Endothelial cell (in vitro differentiated cells): ENCODE results near the gene ACOX2. TPM values are rescaled to one million over a fixed set of nuclear protein-coding genes. Genes with fewer than 3 reads are reported as not detected.

Experiments
- DNase-seq: peaks from one replicate; pipeline ENCODE4 v3.0.0; 2021; ENCODE audit warnings: low spot score
- H3K27ac Mint-ChIP-seq: one replicate; pipeline ENCODE4 v1.8.0; 2021; ENCODE audit warnings: mixed read lengths, inconsistent platforms; ENCODE audit not compliant: unreplicated experiment
- H3K27me3 Mint-ChIP-seq: one replicate; pipeline ENCODE4 v1.8.0; 2021; ENCODE audit warnings: mild to moderate bottlenecking, moderate library complexity, mixed read lengths, inconsistent platforms; ENCODE audit not compliant: unreplicated experiment
- H3K36me3 Mint-ChIP-seq: one replicate; pipeline ENCODE4 v1.8.0; 2021; ENCODE audit warnings: mild to moderate bottlenecking, low read depth, mixed read lengths, inconsistent platforms; ENCODE audit not compliant: unreplicated experiment
- H3K4me1 Mint-ChIP-seq: one replicate; pipeline ENCODE4 v1.8.0; 2021; ENCODE audit warnings: mild to moderate bottlenecking, mixed read lengths, inconsistent platforms; ENCODE audit not compliant: unreplicated experiment
- H3K4me3 Mint-ChIP-seq: one replicate; pipeline ENCODE4 v1.8.0; 2021; ENCODE audit warnings: mild to moderate bottlenecking, mixed read lengths, inconsistent platforms; ENCODE audit not compliant: unreplicated experiment
- H3K9me3 Mint-ChIP-seq: one replicate; pipeline ENCODE4 v1.8.0; 2021; ENCODE audit warnings: mixed read lengths, inconsistent platforms; ENCODE audit not compliant: unreplicated experiment
- total RNA-seq: library from RNA; stranded (reverse); fragmentation: NEBNext Ultra II Directional; extraction: Animal tissue kit (Norgen Biotek cat#: 25700); gene quantifications from one replicate; pipeline ENCODE4 v1.2.1, GENCODE V29; 2021; ENCODE audit not compliant: unreplicated experiment
- TF ChIP-seq, protein P1 (sequence below): fragments of 200-600 bp; sonication (generic); IDR thresholded peaks from one replicate; pipeline ENCODE4 v1.5.0; 2021; ENCODE audit warnings: antibody characterized with exemption; ENCODE audit not compliant: unreplicated experiment

Gene ACOX2
- total RNA-seq, 1 donor from 2014 or later, result 1.1 TPM

DNA sequence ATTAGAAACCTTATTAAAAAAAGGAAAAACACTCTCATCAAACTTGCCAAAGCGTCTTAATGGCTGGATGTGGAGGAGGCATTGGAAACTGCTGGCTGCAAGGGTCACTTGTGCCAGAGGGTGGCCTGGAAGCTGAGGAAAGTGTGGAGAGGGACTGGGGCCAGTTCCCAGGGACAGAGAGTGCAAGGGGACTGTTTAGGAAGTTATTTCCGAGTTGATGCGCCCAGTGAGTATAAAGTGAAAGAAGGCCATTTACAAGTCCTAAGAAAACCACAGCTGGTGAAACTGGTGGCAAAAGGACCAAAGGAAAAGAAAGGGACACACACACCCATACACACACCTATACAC lies 52.3 kb downstream of the ACOX2 start:
- Mint-ChIP-seq H3K9me3 (no peaks in the 10 kb centered on the region), H3K27ac (no peak overlapping the region), H3K4me3 (no peak overlapping the region), H3K36me3 (no peaks in the 10 kb centered on the region), H3K4me1 (peaks cover 8% of the 10 kb centered on the region), H3K27me3 (peaks cover 6% of the 10 kb centered on the region)
- DNase-seq, result no peak
- TF ChIP-seq, protein P1, sequence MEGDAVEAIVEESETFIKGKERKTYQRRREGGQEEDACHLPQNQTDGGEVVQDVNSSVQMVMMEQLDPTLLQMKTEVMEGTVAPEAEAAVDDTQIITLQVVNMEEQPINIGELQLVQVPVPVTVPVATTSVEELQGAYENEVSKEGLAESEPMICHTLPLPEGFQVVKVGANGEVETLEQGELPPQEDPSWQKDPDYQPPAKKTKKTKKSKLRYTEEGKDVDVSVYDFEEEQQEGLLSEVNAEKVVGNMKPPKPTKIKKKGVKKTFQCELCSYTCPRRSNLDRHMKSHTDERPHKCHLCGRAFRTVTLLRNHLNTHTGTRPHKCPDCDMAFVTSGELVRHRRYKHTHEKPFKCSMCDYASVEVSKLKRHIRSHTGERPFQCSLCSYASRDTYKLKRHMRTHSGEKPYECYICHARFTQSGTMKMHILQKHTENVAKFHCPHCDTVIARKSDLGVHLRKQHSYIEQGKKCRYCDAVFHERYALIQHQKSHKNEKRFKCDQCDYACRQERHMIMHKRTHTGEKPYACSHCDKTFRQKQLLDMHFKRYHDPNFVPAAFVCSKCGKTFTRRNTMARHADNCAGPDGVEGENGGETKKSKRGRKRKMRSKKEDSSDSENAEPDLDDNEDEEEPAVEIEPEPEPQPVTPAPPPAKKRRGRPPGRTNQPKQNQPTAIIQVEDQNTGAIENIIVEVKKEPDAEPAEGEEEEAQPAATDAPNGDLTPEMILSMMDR, result no peak

DNA sequence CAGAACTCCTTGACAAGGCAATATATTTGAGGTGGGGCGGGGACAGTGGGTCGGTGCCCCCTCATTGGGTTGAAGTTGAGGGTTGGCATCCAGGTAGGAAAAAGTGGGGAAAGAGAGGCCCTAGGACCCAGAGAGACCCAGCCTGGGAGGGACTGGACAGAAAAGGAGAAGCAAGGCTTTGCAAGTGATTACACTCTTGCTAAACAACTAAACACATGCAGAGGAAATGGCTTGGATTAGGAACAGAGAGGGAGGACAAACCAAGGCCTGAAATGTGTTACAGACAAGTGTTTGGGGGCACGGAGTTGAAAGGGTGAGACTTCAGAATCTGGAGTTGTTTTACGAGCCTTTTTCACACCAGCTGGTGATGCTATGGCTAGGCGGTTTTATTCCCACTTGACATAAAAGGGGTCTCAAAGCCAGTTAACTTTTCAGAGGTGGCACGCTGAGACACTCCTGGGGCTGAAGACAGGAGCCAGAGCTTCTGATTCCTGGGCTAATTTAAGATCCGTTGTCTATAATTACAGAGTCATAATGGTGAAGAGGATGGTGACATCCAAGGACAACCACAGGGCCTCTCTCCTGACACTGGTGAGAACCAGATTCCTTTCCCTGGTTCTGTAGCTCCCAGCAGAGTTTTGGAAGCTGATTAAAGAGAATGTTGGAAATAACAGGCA lies 52.8 kb downstream of the ACOX2 start:
- Mint-ChIP-seq H3K9me3 (no peaks in the 10 kb centered on the region), H3K27ac (no peak overlapping the region), H3K4me3 (no peak overlapping the region), H3K4me1 (peaks cover 8% of the 10 kb centered on the region), H3K36me3 (no peaks in the 10 kb centered on the region), H3K27me3 (peaks cover 5% of the 10 kb centered on the region)
- TF ChIP-seq, protein P1, result no peak
- DNase-seq, result no peak

DNA sequence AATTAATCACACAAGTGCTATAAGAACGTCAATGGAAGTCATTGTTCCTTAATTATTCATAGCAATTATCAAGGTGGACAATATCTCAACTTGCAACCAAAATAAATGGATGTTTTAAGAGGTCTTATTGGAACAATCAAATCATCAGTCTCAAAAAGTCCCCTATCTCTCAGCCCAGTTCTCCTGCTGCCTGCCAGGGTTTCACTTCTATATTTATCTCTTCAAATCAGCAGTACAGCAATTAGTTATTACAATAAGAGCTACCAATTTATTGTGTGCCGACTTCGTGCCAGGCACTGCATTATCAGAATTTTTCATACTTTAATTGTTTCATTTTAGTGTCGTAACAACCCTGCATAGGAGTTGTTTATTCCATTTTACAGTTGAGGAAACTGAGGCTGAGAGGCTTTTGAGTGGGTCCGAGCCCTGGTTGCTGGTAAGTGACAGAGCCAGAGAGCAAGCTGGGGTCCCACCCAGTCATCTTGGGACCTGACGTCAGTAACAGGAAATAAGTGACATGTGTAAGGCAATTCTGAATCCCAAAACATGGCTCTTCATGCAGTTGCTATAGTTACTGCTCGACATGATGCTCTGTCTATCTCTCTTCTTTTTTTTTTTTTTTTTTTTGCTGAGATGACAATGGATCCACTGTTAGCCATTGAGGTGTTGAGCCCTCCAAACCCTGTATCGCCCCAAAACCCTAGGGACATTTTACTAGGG lies 53.9 kb downstream of the ACOX2 start:
- TF ChIP-seq, protein P1, result no peak
- H3K9me3 Mint-ChIP-seq, result no peaks in the 10 kb centered on the region
- H3K4me3 Mint-ChIP-seq, result no peak overlapping the region
- no peak overlapping the region for H3K27ac Mint-ChIP-seq
- peaks cover 8% of the 10 kb centered on the region for H3K4me1 Mint-ChIP-seq
- H3K27me3 Mint-ChIP-seq, result peaks cover 1% of the 10 kb centered on the region
- DNase-seq, result no peak
- H3K36me3 Mint-ChIP-seq, result no peaks in the 10 kb centered on the region

DNA sequence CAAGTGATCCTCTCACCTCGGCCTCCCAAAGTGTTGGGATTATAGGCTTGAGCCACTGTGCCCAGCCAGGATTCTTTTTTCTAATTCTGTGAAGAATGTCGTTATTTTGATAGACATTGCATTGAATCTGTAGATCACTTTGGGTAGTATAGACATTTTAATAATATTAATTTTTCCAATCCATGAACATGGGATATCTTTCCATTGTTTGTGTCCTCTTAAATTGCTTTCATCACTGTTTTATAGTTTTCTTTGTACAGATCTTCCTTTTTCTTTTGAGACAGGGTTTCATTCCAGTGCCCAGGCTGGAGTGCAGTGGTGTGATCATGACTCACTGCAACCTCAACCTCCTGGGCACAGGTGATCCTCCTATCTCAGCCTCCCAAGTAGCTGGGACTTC lies 56.7 kb downstream of the ACOX2 start:
- Mint-ChIP-seq H3K27ac (no peak overlapping the region), H3K27me3 (peaks cover 1% of the 10 kb centered on the region), H3K9me3 (no peaks in the 10 kb centered on the region), H3K4me3 (no peak overlapping the region), H3K36me3 (no peaks in the 10 kb centered on the region), H3K4me1 (peaks cover 9% of the 10 kb centered on the region)
- DNase-seq, result no peak
- TF ChIP-seq, protein P1, result no peak

DNA sequence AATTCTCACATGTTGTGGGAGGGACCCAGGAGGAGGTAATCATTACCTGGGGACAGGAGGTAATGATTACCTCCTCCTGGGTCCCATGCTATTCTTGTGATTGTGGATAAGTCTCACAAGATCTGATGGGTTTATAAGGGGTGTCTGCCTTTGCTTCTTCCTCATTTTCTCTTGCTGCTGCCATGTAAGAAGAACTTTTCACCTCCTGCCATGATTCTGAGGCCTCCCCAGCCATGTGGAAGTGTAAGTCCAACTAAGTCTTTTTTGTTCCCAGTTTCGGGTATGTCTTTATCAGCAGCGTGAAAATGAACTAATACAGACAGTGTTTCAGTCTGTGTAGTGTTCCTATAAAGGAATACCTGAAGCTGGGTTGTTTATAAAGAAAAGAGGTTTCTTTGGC lies 58.2 kb downstream of the ACOX2 start:
- Mint-ChIP-seq H3K4me3 (no peak overlapping the region), H3K4me1 (peaks cover 18% of the 10 kb centered on the region), H3K9me3 (no peaks in the 10 kb centered on the region), H3K27me3 (peaks cover 1% of the 10 kb centered on the region), H3K27ac (no peak overlapping the region), H3K36me3 (no peaks in the 10 kb centered on the region)
- DNase-seq, result no peak
- TF ChIP-seq, protein P1, result no peak
